ENCODE data around the gene TMEM163. TPM values are rescaled to one million over a fixed set of nuclear protein-coding genes. Genes with fewer than 3 reads are reported as not detected.
"Not testable (repeated sequence)": the region's sequence is repeated elsewhere in the genome, so short reads cannot be mapped to it uniquely, and the experiment has no call there.

TMEM163 gene
- total RNA-seq, 1 donor from 2014 or later = 31.9 TPM

- no peaks in the 10 kb centered on the region for H3K4me1 ChIP-seq
- no peaks in the 10 kb centered on the region for H3K36me3 ChIP-seq
- no peaks in the 10 kb centered on the region for H3K27me3 ChIP-seq (ENCODE audit: low read depth)
- H3K4me3 ChIP-seq = no peak overlapping the region
- intact Hi-C loops (cut with DNase I) = no loop called here
- ATAC-seq (no peak), DNase-seq (no peak)
- peaks cover 10% of the 10 kb centered on the region for H3K9me3 ChIP-seq
- no peak overlapping the region for H3K27ac ChIP-seq
- TF ChIP-seq, protein P1, sequence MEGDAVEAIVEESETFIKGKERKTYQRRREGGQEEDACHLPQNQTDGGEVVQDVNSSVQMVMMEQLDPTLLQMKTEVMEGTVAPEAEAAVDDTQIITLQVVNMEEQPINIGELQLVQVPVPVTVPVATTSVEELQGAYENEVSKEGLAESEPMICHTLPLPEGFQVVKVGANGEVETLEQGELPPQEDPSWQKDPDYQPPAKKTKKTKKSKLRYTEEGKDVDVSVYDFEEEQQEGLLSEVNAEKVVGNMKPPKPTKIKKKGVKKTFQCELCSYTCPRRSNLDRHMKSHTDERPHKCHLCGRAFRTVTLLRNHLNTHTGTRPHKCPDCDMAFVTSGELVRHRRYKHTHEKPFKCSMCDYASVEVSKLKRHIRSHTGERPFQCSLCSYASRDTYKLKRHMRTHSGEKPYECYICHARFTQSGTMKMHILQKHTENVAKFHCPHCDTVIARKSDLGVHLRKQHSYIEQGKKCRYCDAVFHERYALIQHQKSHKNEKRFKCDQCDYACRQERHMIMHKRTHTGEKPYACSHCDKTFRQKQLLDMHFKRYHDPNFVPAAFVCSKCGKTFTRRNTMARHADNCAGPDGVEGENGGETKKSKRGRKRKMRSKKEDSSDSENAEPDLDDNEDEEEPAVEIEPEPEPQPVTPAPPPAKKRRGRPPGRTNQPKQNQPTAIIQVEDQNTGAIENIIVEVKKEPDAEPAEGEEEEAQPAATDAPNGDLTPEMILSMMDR (IDR thresholded peaks at IDR 0.05) = no peak
Observed at GRCh38 chr2:134591526-134591925, 127.3 kb downstream of the TMEM163 start.

DNA sequence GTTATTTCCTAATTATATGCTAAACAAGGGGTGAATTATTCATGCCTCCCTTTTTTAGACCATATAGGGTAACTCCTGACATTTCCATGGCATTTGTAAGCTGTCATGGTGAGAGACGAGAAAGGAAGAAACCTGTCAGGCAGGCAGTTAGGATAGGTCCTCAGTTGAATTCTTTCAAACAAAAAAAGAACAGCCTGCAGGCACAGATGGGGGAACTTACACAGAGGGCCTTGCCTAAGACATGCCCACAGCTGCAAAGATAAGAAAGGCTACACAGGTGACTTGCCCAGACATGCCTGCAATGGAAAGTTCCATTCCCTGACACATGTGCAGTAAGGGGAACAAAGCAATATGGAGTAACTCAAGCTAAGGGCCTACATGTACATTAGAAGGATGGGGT, 128.1 kb downstream of the TMEM163 start:
- Histone ChIP-seq H3K9me3 (peaks cover 10% of the 10 kb centered on the region), H3K4me3 (no peak overlapping the region), H3K4me1 (no peaks in the 10 kb centered on the region), H3K36me3 (no peaks in the 10 kb centered on the region), H3K27ac (no peak overlapping the region), H3K27me3 (ENCODE audit: low read depth) (no peaks in the 10 kb centered on the region)
- DNase-seq = no peak
- TF ChIP-seq, protein P1 (IDR thresholded peaks at IDR 0.05) = no peak
- intact Hi-C loops (cut with DNase I) = no loop called here
- no peak for ATAC-seq

DNA sequence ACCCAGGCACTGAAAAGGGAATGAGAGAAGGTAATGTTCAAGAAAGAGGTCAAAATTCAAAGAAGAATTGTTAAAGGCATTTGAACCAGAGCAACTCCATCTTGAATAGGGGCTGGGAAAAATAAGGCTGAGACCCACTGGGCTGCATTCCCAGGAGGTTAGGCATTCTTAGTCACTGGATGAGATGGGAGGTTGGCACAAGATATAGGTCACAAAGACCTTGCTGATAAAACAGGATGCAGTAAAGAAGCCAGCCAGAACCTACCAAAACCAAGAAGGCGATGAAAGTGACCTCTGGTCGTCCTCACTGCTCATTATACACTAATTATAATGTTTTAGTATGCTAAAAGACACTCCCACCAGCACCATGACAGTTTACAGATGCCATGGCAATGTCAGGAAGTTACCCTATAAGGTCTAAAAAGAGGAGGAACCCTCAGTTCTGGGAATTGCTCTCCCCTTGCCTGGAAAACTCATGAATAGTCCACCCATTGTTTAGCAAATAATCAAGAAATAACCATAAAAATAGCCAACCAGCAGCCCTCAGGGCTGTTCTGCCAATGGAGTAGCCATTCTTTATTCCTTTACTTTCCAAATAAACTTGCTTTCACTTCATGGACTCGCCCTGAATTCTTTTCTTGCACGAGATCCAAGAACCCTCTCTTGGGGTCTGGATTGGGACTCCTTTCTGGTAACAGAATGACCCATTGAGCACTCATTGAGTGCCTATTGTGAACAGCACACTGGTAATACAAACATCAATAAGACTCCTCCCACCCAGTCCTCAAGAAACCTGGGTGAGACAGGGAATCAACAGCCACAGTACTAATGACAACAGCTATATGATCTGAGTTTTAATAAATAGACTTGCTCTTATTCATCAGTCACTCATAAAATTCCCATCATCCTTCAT, 129.4 kb downstream of the TMEM163 start:
- H3K9me3 ChIP-seq; H3K4me1 ChIP-seq; DNase-seq; H3K36me3 ChIP-seq; H3K27me3 ChIP-seq (ENCODE audit: low read depth); H3K27ac ChIP-seq; intact Hi-C loops (cut with DNase I); ATAC-seq; H3K4me3 ChIP-seq: not testable (repeated sequence)

- intact Hi-C loops (cut with DNase I) = no loop called here
- Histone ChIP-seq H3K36me3 (no peaks in the 10 kb centered on the region), H3K27me3 (ENCODE audit: low read depth) (no peaks in the 10 kb centered on the region), H3K4me3 (no peak overlapping the region), H3K4me1 (no peaks in the 10 kb centered on the region), H3K9me3 (peaks cover 10% of the 10 kb centered on the region), H3K27ac (no peak overlapping the region)
- TF ChIP-seq, protein P1 (IDR thresholded peaks at IDR 0.05) = no peak
- DNase-seq (no peak), ATAC-seq (no peak)
Observed at GRCh38 chr2:134588556-134588955, 130.2 kb downstream of the TMEM163 start.

DNA sequence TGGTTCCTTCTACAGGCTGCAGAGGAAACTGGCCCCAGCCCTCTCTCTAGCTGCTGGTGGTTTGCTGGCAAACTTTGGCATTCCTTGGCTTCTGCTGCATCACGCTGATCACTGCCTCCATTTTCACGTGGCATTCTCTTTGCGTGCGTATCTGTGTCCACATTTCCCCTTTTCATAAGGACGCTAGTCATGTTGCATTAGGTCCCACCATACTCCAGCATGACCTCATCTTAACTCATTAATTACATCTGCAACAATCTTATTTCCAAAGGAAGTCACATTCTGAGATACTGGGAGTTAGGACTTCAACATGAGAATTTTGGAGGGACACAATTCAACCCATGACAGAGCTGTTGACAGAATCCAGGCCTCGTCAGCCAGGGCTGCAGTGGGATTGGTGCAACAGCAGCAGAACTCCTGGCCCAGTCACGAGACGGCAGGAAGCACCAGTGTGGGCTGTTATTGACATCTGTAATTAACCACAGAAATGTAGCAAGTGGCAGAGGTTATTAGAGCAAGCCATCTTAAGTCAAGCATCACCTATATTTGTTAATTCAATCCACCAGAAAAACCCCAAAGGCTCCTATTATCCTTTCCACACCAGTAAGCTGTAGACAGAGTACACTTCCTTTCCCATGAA, 132.4 kb downstream of the TMEM163 start:
- H3K4me1 ChIP-seq = no peaks in the 10 kb centered on the region
- H3K27me3 ChIP-seq (ENCODE audit: low read depth) = no peaks in the 10 kb centered on the region
- H3K9me3 ChIP-seq = peaks cover 10% of the 10 kb centered on the region
- no peaks in the 10 kb centered on the region for H3K36me3 ChIP-seq
- DNase-seq = peak; percentile 63
- intact Hi-C loops (cut with DNase I) = no loop called here
- no peak overlapping the region for H3K27ac ChIP-seq
- peak; percentile 17 to 20 for ATAC-seq
- TF ChIP-seq, protein P1 (IDR thresholded peaks at IDR 0.05) = no peak
- no peak overlapping the region for H3K4me3 ChIP-seq
